Panc1 (cell line): ENCODE measurements around the gene SH3TC2. TPM values are rescaled to one million over a fixed set of nuclear protein-coding genes. Genes with fewer than 3 reads are reported as not detected.

Experiments
- ATAC-seq: fragments of 200-7000 bp; cut with Tn5 transposase; 2 replicates; pipeline ENCODE4 v1.9.1; 2020; ENCODE audit warnings: mild to moderate bottlenecking, moderate library complexity
- BruUV-seq: library from RNA; stranded (reverse); fragments of 400-500 nt; replicated peaks from 2 replicates; lab custom pipeline; 2021; lab: Mats Ljungman, UMichigan
- CTCF ChIA-PET: fragments of 300-600 bp; sonication (Branson Sonifier 250); formaldehyde crosslinking; loops from one replicate; lab custom pipeline; 2022; ENCODE audit warnings: antibody characterized with exemption; lab: Charles Lee
- POLR2A ChIA-PET: fragments of 300-600 bp; sonication (Branson Sonifier 250); formaldehyde crosslinking; loops from one replicate; lab custom pipeline; 2022; ENCODE audit warnings: antibody characterized with exemption; lab: Charles Lee
- DNase-seq: peaks from one replicate; pipeline ENCODE4 v3.0.0-alpha.2; 2010; ENCODE audit warnings: low read depth, low spot score
- H3K27ac ChIP-seq: 2 replicates; pipeline ENCODE4 v1.5.1; 2011; ENCODE audit warnings: mild to moderate bottlenecking, low read length, inconsistent platforms
- H3K27me3 ChIP-seq: fragments of 200-500 bp; sonication (Bioruptor generic); 2 replicates; pipeline ENCODE4 v1.6.0; 2014; ENCODE audit warnings: low read length, inconsistent platforms; ENCODE audit not compliant: control insufficient read depth, insufficient read depth
- H3K36me3 ChIP-seq: fragments of 200-500 bp; sonication (Bioruptor generic); 2 replicates; pipeline ENCODE4 v1.5.1; 2014; ENCODE audit warnings: inconsistent platforms, mild to moderate bottlenecking, low read length, moderate library complexity; ENCODE audit not compliant: control insufficient read depth, insufficient read depth
- H3K4me1 ChIP-seq: 2 replicates; pipeline ENCODE4 v1.5.1; 2011; ENCODE audit warnings: inconsistent platforms, mild to moderate bottlenecking, low read length, moderate library complexity; ENCODE audit not compliant: control insufficient read depth, insufficient read depth
- H3K4me3 ChIP-seq, 2 experiments: 2 replicates each; pipeline ENCODE4 v1.5.1; 2011 to 2012; ENCODE audit warnings: low read depth in 2 of 2, low read length in 2 of 2, mild to moderate bottlenecking in 2 of 2, inconsistent platforms in 1 of 2, moderate library complexity in 1 of 2
- H3K9me3 ChIP-seq: fragments of 200-500 bp; sonication (Bioruptor generic); 2 replicates; pipeline ENCODE4 v1.5.1; 2014; ENCODE audit warnings: low read depth, mild to moderate bottlenecking, inconsistent platforms, low read length, moderate library complexity; ENCODE audit not compliant: control insufficient read depth, insufficient read depth
- CTCF ChIP-seq: fragments of 450-650 bp; IDR thresholded peaks from 2 replicates; pipeline ENCODE4 v1.5.1; 2017; ENCODE audit warnings: mild to moderate bottlenecking
- POLR2AphosphoS5 ChIP-seq: IDR thresholded peaks from 2 replicates; pipeline ENCODE4 v1.6.1; 2012; ENCODE audit warnings: mild to moderate bottlenecking, low read depth, low read length, moderate library complexity
- SIN3A ChIP-seq: IDR thresholded peaks from 2 replicates; pipeline ENCODE4 v1.6.1; 2012; ENCODE audit warnings: low read depth, mild to moderate bottlenecking, low read length, moderate library complexity, borderline replicate concordance; ENCODE audit not compliant: insufficient read depth
- TCF7L2 ChIP-seq: IDR thresholded peaks from 2 replicates; pipeline ENCODE4 v1.6.1; 2011; ENCODE audit warnings: mild to moderate bottlenecking, low read depth, low read length, inconsistent platforms
- in situ Hi-C: cut with HindIII; loops from 2 replicates; pipeline ENCODE4 v1.10.0; 2016; ENCODE audit warnings: low sequenced_read_pairs, low pct_unique_long_range_greater_than_20kb
- intact Hi-C: fragments of 100-400 bp; cut with micrococcal nuclease; formaldehyde crosslinking; loops from one replicate; pipeline ENCODE4 v1.10.0; 2022; ENCODE audit not compliant: unreplicated experiment
- total RNA-seq: library from RNA; stranded (reverse); gene quantifications from one replicate; pipeline ENCODE4 v1.2.1, GENCODE V29; 2021; ENCODE audit not compliant: unreplicated experiment
- TF ChIP-seq, protein P1 (sequence below), 2 experiments: IDR thresholded peaks; 2 replicates each; pipeline ENCODE4 v1.6.1; 2011 to 2012; ENCODE audit warnings: low read depth in 2 of 2, control low read depth in 1 of 2, low read length in 1 of 2, mild to moderate bottlenecking in 1 of 2, moderate library complexity in 1 of 2; ENCODE audit not compliant: insufficient read depth in 1 of 2

SH3TC2 gene
- total RNA-seq, 1 experiment from 2014 or later: 0.33 TPM

DNA sequence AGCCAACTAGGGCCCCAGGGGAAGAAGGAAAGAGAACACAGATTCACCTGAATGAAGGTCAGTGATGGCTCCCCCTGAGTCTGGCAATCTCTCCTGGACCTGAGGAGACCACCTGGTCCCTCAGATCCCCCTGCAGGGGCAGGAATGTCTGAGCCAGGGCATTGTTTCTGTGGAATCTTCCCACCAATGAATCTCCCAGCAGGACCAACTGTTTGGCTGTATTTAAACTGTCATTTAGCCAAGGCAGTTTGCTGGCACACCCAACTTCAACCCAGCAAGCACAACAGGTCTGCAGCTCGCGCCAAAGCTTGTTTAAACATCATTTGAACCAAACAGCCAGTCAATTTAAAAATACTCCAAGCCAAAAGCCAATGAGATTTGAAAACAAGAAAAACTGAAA is 92.6 kb downstream of the SH3TC2 start:
- ATAC-seq (no peak), DNase-seq (no peak)
- in situ Hi-C loops (no loop called here), intact Hi-C loops (no loop called here)
- Histone ChIP-seq H3K27ac (peak overlapping the region; percentile 13), H3K9me3 (no peaks in the 10 kb centered on the region), H3K36me3 (no peaks in the 10 kb centered on the region), H3K27me3 (no peaks in the 10 kb centered on the region), H3K4me1 (peaks cover 32% of the 10 kb centered on the region), H3K4me3 (no peak overlapping the region)
- BruUV-seq: no TSS peak
- CTCF ChIA-PET: no interaction called here
- no peak for TF ChIP-seq TCF7L2
- no peak for TF ChIP-seq POLR2AphosphoS5
- TF ChIP-seq, protein P1, sequence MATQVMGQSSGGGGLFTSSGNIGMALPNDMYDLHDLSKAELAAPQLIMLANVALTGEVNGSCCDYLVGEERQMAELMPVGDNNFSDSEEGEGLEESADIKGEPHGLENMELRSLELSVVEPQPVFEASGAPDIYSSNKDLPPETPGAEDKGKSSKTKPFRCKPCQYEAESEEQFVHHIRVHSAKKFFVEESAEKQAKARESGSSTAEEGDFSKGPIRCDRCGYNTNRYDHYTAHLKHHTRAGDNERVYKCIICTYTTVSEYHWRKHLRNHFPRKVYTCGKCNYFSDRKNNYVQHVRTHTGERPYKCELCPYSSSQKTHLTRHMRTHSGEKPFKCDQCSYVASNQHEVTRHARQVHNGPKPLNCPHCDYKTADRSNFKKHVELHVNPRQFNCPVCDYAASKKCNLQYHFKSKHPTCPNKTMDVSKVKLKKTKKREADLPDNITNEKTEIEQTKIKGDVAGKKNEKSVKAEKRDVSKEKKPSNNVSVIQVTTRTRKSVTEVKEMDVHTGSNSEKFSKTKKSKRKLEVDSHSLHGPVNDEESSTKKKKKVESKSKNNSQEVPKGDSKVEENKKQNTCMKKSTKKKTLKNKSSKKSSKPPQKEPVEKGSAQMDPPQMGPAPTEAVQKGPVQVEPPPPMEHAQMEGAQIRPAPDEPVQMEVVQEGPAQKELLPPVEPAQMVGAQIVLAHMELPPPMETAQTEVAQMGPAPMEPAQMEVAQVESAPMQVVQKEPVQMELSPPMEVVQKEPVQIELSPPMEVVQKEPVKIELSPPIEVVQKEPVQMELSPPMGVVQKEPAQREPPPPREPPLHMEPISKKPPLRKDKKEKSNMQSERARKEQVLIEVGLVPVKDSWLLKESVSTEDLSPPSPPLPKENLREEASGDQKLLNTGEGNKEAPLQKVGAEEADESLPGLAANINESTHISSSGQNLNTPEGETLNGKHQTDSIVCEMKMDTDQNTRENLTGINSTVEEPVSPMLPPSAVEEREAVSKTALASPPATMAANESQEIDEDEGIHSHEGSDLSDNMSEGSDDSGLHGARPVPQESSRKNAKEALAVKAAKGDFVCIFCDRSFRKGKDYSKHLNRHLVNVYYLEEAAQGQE (IDR thresholded peaks at IDR 0.05; ENCODE audit: insufficient read depth in 1 of 2, low read depth in 2 of 2, low read length in 1 of 2): no peak
- TF ChIP-seq CTCF: no peak
- no peak for TF ChIP-seq SIN3A
- POLR2A ChIA-PET: no interaction called here

DNA sequence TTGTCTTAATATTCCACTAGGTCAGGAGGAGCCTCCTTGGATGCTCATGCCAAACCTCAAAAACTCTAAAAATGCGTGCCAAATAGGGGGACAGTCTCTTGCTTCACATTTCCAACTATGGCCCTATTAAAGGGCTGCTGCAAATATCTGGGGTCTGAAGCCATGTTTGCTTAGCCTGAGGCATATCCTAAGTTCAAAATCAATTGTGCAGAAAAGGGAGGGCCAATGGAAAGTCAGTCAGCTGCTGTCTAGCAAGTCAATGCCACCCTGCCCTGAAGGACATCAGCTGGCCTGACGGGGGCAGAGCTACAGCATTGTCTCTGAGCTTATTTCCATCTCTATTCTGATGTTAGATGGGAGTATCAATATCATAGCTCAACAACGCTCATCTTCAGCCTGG is 93.6 kb downstream of the SH3TC2 start:
- in situ Hi-C loops: no loop called here
- Histone ChIP-seq H3K4me3 (no peak overlapping the region), H3K27ac (no peak overlapping the region; the same call in 1 of the 2 replicates), H3K27me3 (no peaks in the 10 kb centered on the region), H3K36me3 (no peaks in the 10 kb centered on the region), H3K4me1 (peaks cover 32% of the 10 kb centered on the region), H3K9me3 (no peaks in the 10 kb centered on the region)
- CTCF ChIA-PET: no interaction called here
- no peak for TF ChIP-seq POLR2AphosphoS5
- TF ChIP-seq, protein P1 (IDR thresholded peaks at IDR 0.05; ENCODE audit: insufficient read depth in 1 of 2, low read depth in 2 of 2, low read length in 1 of 2): no peak
- TF ChIP-seq TCF7L2: no peak
- BruUV-seq: no TSS peak
- ATAC-seq: no peak
- intact Hi-C loops: no loop called here
- no peak for DNase-seq
- POLR2A ChIA-PET: no interaction called here
